HepG2 (cell line): ENCODE results near the gene NCAPD2. TPM values are rescaled to one million over a fixed set of nuclear protein-coding genes. Genes with fewer than 3 reads are reported as not detected.
"Not testable (repeated sequence)": the region's sequence is repeated elsewhere in the genome, so short reads cannot be mapped to it uniquely, and the experiment has no call there.

ENCODE experiments used
- ATAC-seq: fragments of 200-7000 bp; cut with Tn5 transposase; 3 replicates; pipeline ENCODE4 v1.9.1; 2020; ENCODE audit warnings: mild to moderate bottlenecking, moderate library complexity
- BruUV-seq: library from RNA; stranded (reverse); fragments of 400-500 nt; replicated peaks from 2 replicates; lab custom pipeline; 2021; lab: Mats Ljungman, UMichigan
- CTCF ChIA-PET: fragments of 300-600 bp; formaldehyde crosslinking; extraction: SDS; loops from one replicate; lab custom pipeline; 2021; ENCODE audit warnings: low total read pairs, inconsistent platforms, low intra/inter-chr PET ratio; lab: Yijun Ruan, JAX
- POLR2A ChIA-PET: fragments of 350-600 bp; sonication (Branson Sonifier 250); formaldehyde crosslinking; loops from one replicate; lab custom pipeline; 2020; ENCODE audit warnings: antibody characterized with exemption, inconsistent platforms; lab: Yijun Ruan, JAX
- DNase-seq: peaks from one replicate; pipeline ENCODE4 v3.0.0-alpha.2; 2015; ENCODE audit warnings: low spot score
- FAIRE-seq: peaks from 3 replicates; lab custom pipeline; 2011; peaks lifted over from hg19 to GRCh38; lab: Jason Lieb, UNC
- H2AFZ ChIP-seq: one replicate; pipeline ENCODE4 v1.6.1; 2011; ENCODE audit warnings: low read length, inconsistent platforms
- H3K27ac ChIP-seq: fragments of 300-600 bp; 3 replicates; pipeline ENCODE4 v1.8.0; 2011; ENCODE audit warnings: mixed run types, mild to moderate bottlenecking, mixed read lengths, low read length, inconsistent platforms; ENCODE audit not compliant: insufficient read depth; ENCODE audit errors: extremely low read length
- H3K27me3 ChIP-seq, 2 experiments: fragments of 200-600 bp in 1 of 2; 2 replicates in 1 of 2; 3 replicates in 1 of 2; pipeline versions ENCODE4 v1.6.0 to v1.8.0; 2011; ENCODE audit warnings: low read length in 2 of 2, mild to moderate bottlenecking in 2 of 2, moderate library complexity in 2 of 2, inconsistent platforms in 1 of 2; ENCODE audit not compliant: insufficient read depth in 2 of 2, control insufficient read depth in 1 of 2
- H3K36me3 ChIP-seq, 2 experiments: fragments of 200-600 bp in 1 of 2; replicated peaks in 1 of 2; 2 replicates in 1 of 2; 3 replicates in 1 of 2; pipeline versions ENCODE4 v1.5.1 to v1.8.0; 2011; ENCODE audit warnings: low read length in 2 of 2, inconsistent platforms in 1 of 2; ENCODE audit not compliant: insufficient read depth in 2 of 2, control insufficient read depth in 1 of 2
- H3K4me1 ChIP-seq: 2 replicates; pipeline ENCODE4 v1.5.1; 2012; ENCODE audit warnings: low read length, inconsistent platforms; ENCODE audit not compliant: insufficient read depth
- H3K4me2 ChIP-seq: 2 replicates; pipeline ENCODE4 v1.6.0; 2011; ENCODE audit warnings: low read depth, low read length, inconsistent platforms
- H3K4me3 ChIP-seq, 3 experiments: fragments of 200-600 bp in 1 of 3; sonication (generic), shearing (Covaris generic) in 1 of 3; replicated peaks in 1 of 3; 2 replicates each; pipeline ENCODE4 v1.5.1; 2011 to 2016; ENCODE audit warnings: low read length in 3 of 3, inconsistent platforms in 2 of 3, low read depth in 2 of 3, mild to moderate bottlenecking in 2 of 3, control low read depth in 1 of 3, mixed read lengths in 1 of 3; ENCODE audit not compliant: insufficient read depth in 1 of 3
- H3K79me2 ChIP-seq: one replicate; pipeline ENCODE4 v1.6.1; 2011; ENCODE audit warnings: low read length, inconsistent platforms; ENCODE audit not compliant: insufficient read depth
- H3K9ac ChIP-seq: 2 replicates; pipeline ENCODE4 v1.6.0; 2011; ENCODE audit warnings: mild to moderate bottlenecking, low read depth, low read length, inconsistent platforms; ENCODE audit not compliant: insufficient read depth
- H3K9me3 ChIP-seq: 2 replicates; pipeline ENCODE4 v1.5.1; 2012; ENCODE audit warnings: mild to moderate bottlenecking, low read length
- H4K20me1 ChIP-seq: 2 replicates; pipeline ENCODE4 v1.6.0; 2011; ENCODE audit warnings: inconsistent platforms, mild to moderate bottlenecking, low read length, moderate library complexity; ENCODE audit not compliant: insufficient read depth
- BRF2 ChIP-seq: sonication (generic); formaldehyde crosslinking; IDR thresholded peaks from 2 replicates; pipeline ENCODE4 v1.8.1; 2022; ENCODE audit warnings: mild to moderate bottlenecking, missing genetic modification reagents
- DZIP1 ChIP-seq: sonication (generic); formaldehyde crosslinking; IDR thresholded peaks from 2 replicates; pipeline ENCODE4 v1.5.0; 2020; ENCODE audit warnings: mild to moderate bottlenecking, missing genetic modification reagents
- MYPOP ChIP-seq: sonication (generic); formaldehyde crosslinking; IDR thresholded peaks from 2 replicates; pipeline ENCODE4 v1.8.1; 2023; ENCODE audit warnings: mild to moderate bottlenecking, moderate library complexity, missing genetic modification reagents
- ZNF431 ChIP-seq: sonication (generic); formaldehyde crosslinking; IDR thresholded peaks from 2 replicates; pipeline ENCODE4 v1.9.0; 2022; ENCODE audit warnings: missing genetic modification reagents, low read depth, mild to moderate bottlenecking, borderline replicate concordance
- WGBS: methylation state at CpG from one replicate; pipeline ENCODE4 v1.1.6; 2017; ENCODE audit warnings: low lambda C conversion rate; 5-methylcytosine and 5-hydroxymethylcytosine counted together
- in situ Hi-C: cut with HindIII; loops from 2 replicates; pipeline ENCODE4 v1.10.0; 2017; ENCODE audit warnings: low pct_unique_long_range_greater_than_20kb; ENCODE audit not compliant: extremely low pct_ligation_motif_present
- intact Hi-C: fragments of 100-400 bp; cut with micrococcal nuclease; formaldehyde crosslinking; loops from one replicate; pipeline ENCODE4 v1.10.0; 2022; ENCODE audit not compliant: unreplicated experiment
- polyA plus RNA-seq, 8 experiments: library from polyadenylated mRNA; depleted of rRNA in 3 of 8; stranded (reverse) in 7 of 8; unstranded in 1 of 8; fragments of >200 nt; fragmentation: Illumina TruSeq in 4 of 8; extraction: Trizol in 4 of 8; gene quantifications; 2 replicates each; pipeline versions ENCODE4 v1.2.1 to v1.2.3, GENCODE V29; 2011 to 2016; ENCODE audit warnings: low read depth in 4 of 8, missing spikeins in 1 of 8, mixed read lengths in 1 of 8; ENCODE audit not compliant: insufficient read depth in 1 of 8
- total RNA-seq, 5 experiments: library from RNA; depleted of rRNA; stranded (reverse); fragments of >200 nt; fragmentation: Illumina TruSeq; extraction: Trizol; gene quantifications; 2 replicates each; pipeline ENCODE4 v1.2.3, GENCODE V29; 2016; ENCODE audit warnings: low read depth in 1 of 5

Gene NCAPD2
- total and polyA plus RNA-seq, 2 of the 13 experiments (the other 11 are each of a cell fraction or from before 2014, with no cell fraction given) = 51.1 to 65.6 TPM

GRCh38 chr12:6465467-6466183 lies 28.3 kb upstream of the NCAPD2 start (continued):
- TF ChIP-seq BRF2 (CRISPR knock-in tag) = no peak

- FAIRE-seq (no peak), DNase-seq (no peak), ATAC-seq (no peak)
- no TSS peak for BruUV-seq
- H3K4me1 ChIP-seq = peaks cover 31% of the 10 kb centered on the region
- H3K4me3 ChIP-seq = no peak overlapping the region
- H3K36me3 ChIP-seq = peaks cover 18 to 26% of the 10 kb centered on the region in 2 experiments
- ChIA-PET CTCF (interaction anchor here (1.6 to 1.7 kb wide), 2 partner anchors 42 to 143 kb away, joined by 6 to 29 read pairs; no protein-coding TSS in a partner anchor), POLR2A (interaction anchor here (1.0 to 1.6 kb wide), 4 partner anchors 27 to 144 kb away, joined by 3 read pairs; partner anchors contain the start of gene MRPL51)
- 97% methylated on average over 5 of the region's 5 CpGs for WGBS
- H2AFZ ChIP-seq = no peak overlapping the region
- intact Hi-C loops (loop anchor here (10.0 kb wide), 1 partner anchor 131 kb away; no protein-coding TSS in a partner anchor), in situ Hi-C loops (loop anchor here (25.0 kb wide), 1 partner anchor 404 kb away; no protein-coding TSS in a partner anchor)
- H4K20me1 ChIP-seq = no peaks in the 10 kb centered on the region
- no peaks in the 10 kb centered on the region for H3K9me3 ChIP-seq
- H3K79me2 ChIP-seq = no peaks in the 10 kb centered on the region
- no peak overlapping the region for H3K27ac ChIP-seq
- no peak overlapping the region for H3K4me2 ChIP-seq
- TF ChIP-seq DZIP1 (CRISPR knock-in tag) (no peak), ZNF431 (CRISPR knock-in tag) (no peak), MYPOP (CRISPR knock-in tag) (no peak)
- no peaks in the 10 kb centered on the region for H3K27me3 ChIP-seq
- no peak overlapping the region for H3K9ac ChIP-seq
These were observed 27.7 kb upstream of the NCAPD2 start for GRCh38 chr12:6466184-6466573.

- WGBS = 93% methylated on average over 3 of the region's 4 CpGs
- H3K4me3 ChIP-seq, H2AFZ ChIP-seq, BruUV-seq, H3K27me3 ChIP-seq, H4K20me1 ChIP-seq, FAIRE-seq, H3K9ac ChIP-seq, H3K79me2 ChIP-seq, DNase-seq, ATAC-seq, H3K4me2 ChIP-seq, H3K27ac ChIP-seq, H3K9me3 ChIP-seq, CTCF ChIA-PET: not testable (repeated sequence)
- POLR2A ChIA-PET = interaction anchor here (1.6 kb wide), 1 partner anchor 65 kb away, joined by 3 read pairs; no protein-coding TSS in a partner anchor
- Histone ChIP-seq H3K36me3 (peaks cover 15 to 24% of the 10 kb centered on the region in 2 experiments; a peak in 4 of 5 replicates), H3K4me1 (peaks cover 37% of the 10 kb centered on the region)
- intact Hi-C loops (loop anchor here (10.0 kb wide), 1 partner anchor 132 kb away; no protein-coding TSS in a partner anchor), in situ Hi-C loops (loop anchor here (25.0 kb wide), 1 partner anchor 404 kb away; no protein-coding TSS in a partner anchor)
These were observed 27.2 kb upstream of the NCAPD2 start for GRCh38 chr12:6466751-6467150.
